SJSA1 (cell line): ENCODE data around the gene ZKSCAN2. TPM values are rescaled to one million over a fixed set of nuclear protein-coding genes. Genes with fewer than 3 reads are reported as not detected.

Experiments used
- DNase-seq, 2 experiments: peaks; one replicate each; pipeline ENCODE4 v3.0.0-alpha.2; 2015 to 2020; ENCODE audit warnings: low spot score in 2 of 2, low read depth in 1 of 2
- H3K27ac ChIP-seq: fragments of 250-450 bp; sonication (Bioruptor Pico); 2 replicates; pipeline ENCODE4 v1.5.1; 2020; ENCODE audit warnings: mild to moderate bottlenecking, moderate library complexity
- H3K27me3 ChIP-seq: fragments of 250-450 bp; sonication (Bioruptor Pico); replicated peaks from 2 replicates; pipeline ENCODE4 v1.5.1; 2020; ENCODE audit warnings: mild to moderate bottlenecking, moderate library complexity
- H3K36me3 ChIP-seq: fragments of 250-450 bp; sonication (Bioruptor Pico); 2 replicates; pipeline ENCODE4 v1.5.1; 2020; ENCODE audit warnings: mild to moderate bottlenecking
- H3K4me1 ChIP-seq: fragments of 250-450 bp; sonication (Bioruptor Pico); replicated peaks from 2 replicates; pipeline ENCODE4 v1.6.1; 2021; ENCODE audit warnings: mild to moderate bottlenecking
- H3K4me3 ChIP-seq: fragments of 250-450 bp; sonication (Bioruptor Pico); 2 replicates; pipeline ENCODE4 v1.5.1; 2020; ENCODE audit warnings: mild to moderate bottlenecking
- H3K9me3 ChIP-seq: fragments of 250-450 bp; sonication (Bioruptor Pico); replicated peaks from 2 replicates; pipeline ENCODE4 v1.5.1; 2020; ENCODE audit warnings: mild to moderate bottlenecking
- total RNA-seq: library from RNA; depleted of rRNA; stranded (reverse); fragments of >200 nt; shearing (Covaris generic); gene quantifications from 2 replicates; pipeline ENCODE4 v1.2.3, GENCODE V29; 2014; rRNA removed

ZKSCAN2 gene
- 4.1 and 4.3 TPM in 2 replicates for total RNA-seq

GRCh38 chr16:25257470-25257955, at the start of gene ZKSCAN2:
Gene ZKSCAN2 (minus strand): TSS chr16:25257845. CDS start chr16:25257127, 718 bp downstream.
- Histone ChIP-seq H3K9me3 (no peaks in the 10 kb centered on the region), H3K4me1 (peaks cover 12% of the 10 kb centered on the region), H3K36me3 (peaks cover 31% of the 10 kb centered on the region), H3K27me3 (no peaks in the 10 kb centered on the region), H3K4me3 (peak within 1 kb of the TSS; percentile 91), H3K27ac (peak within 1 kb of the TSS; percentile 99)
- peak; percentile 92 to 97 for DNase-seq

- Histone ChIP-seq H3K36me3 (no peaks in the 10 kb centered on the region), H3K27ac (no peak overlapping the region), H3K4me1 (no peaks in the 10 kb centered on the region), H3K27me3 (no peaks in the 10 kb centered on the region), H3K9me3 (no peaks in the 10 kb centered on the region), H3K4me3 (no peak overlapping the region)
- DNase-seq = no peak
These were observed 42.3 kb upstream of the ZKSCAN2 start for GRCh38 chr16:25299792-25300590.

GRCh38 chr16:25298165-25298872, 40.7 kb upstream of the ZKSCAN2 start:
- no peaks in the 10 kb centered on the region for H3K9me3 ChIP-seq
- H3K4me3 ChIP-seq = no peak overlapping the region
- no peak for DNase-seq
- H3K36me3 ChIP-seq = no peaks in the 10 kb centered on the region
- no peaks in the 10 kb centered on the region for H3K27me3 ChIP-seq
- H3K4me1 ChIP-seq = no peaks in the 10 kb centered on the region
- no peak overlapping the region for H3K27ac ChIP-seq

- H3K27me3 ChIP-seq = no peaks in the 10 kb centered on the region
- H3K4me1 ChIP-seq = no peaks in the 10 kb centered on the region
- DNase-seq = no peak
- H3K4me3 ChIP-seq = no peak overlapping the region
- no peaks in the 10 kb centered on the region for H3K36me3 ChIP-seq
- no peak overlapping the region for H3K27ac ChIP-seq
- no peaks in the 10 kb centered on the region for H3K9me3 ChIP-seq
These were observed 39.6 kb upstream of the ZKSCAN2 start for GRCh38 chr16:25297151-25297787.

- Histone ChIP-seq H3K27me3 (no peaks in the 10 kb centered on the region), H3K4me3 (no peak overlapping the region), H3K36me3 (no peaks in the 10 kb centered on the region), H3K9me3 (no peaks in the 10 kb centered on the region), H3K4me1 (no peaks in the 10 kb centered on the region), H3K27ac (no peak overlapping the region)
- DNase-seq = no peak
These were observed 33.9 kb upstream of the ZKSCAN2 start for GRCh38 chr16:25291580-25291979.

- DNase-seq = no peak
- no peaks in the 10 kb centered on the region for H3K9me3 ChIP-seq
- no peak overlapping the region for H3K4me3 ChIP-seq
- H3K27ac ChIP-seq = no peak overlapping the region
- no peaks in the 10 kb centered on the region for H3K36me3 ChIP-seq
- no peaks in the 10 kb centered on the region for H3K27me3 ChIP-seq
- H3K4me1 ChIP-seq = no peaks in the 10 kb centered on the region
These were observed 31.8 kb upstream of the ZKSCAN2 start for GRCh38 chr16:25289466-25289865.

- Histone ChIP-seq H3K4me1 (no peaks in the 10 kb centered on the region), H3K27me3 (no peaks in the 10 kb centered on the region), H3K4me3 (no peak overlapping the region), H3K27ac (no peak overlapping the region), H3K36me3 (no peaks in the 10 kb centered on the region), H3K9me3 (no peaks in the 10 kb centered on the region; the same call in 1 of the 2 replicates)
- no peak for DNase-seq
These were observed 21.8 kb upstream of the ZKSCAN2 start for GRCh38 chr16:25279491-25279890.

GRCh38 chr16:25271421-25271820, 13.8 kb upstream of the ZKSCAN2 start:
- Histone ChIP-seq H3K4me3 (no peak overlapping the region), H3K4me1 (no peaks in the 10 kb centered on the region), H3K27ac (no peak overlapping the region), H3K36me3 (0 out of 2 replicates have a peak, but pooled peaks cover 3% of the 10 kb centered on the region), H3K9me3 (no peaks in the 10 kb centered on the region), H3K27me3 (no peaks in the 10 kb centered on the region)
- no peak for DNase-seq

GRCh38 chr16:25270577-25270976, 12.9 kb upstream of the ZKSCAN2 start:
- Histone ChIP-seq H3K27me3 (no peaks in the 10 kb centered on the region), H3K9me3 (no peaks in the 10 kb centered on the region), H3K27ac (no peak overlapping the region), H3K36me3 (0 out of 2 replicates have a peak, but pooled peaks cover 3% of the 10 kb centered on the region), H3K4me1 (no peaks in the 10 kb centered on the region), H3K4me3 (no peak overlapping the region)
- DNase-seq = no peak

- Histone ChIP-seq H3K4me1 (no peaks in the 10 kb centered on the region), H3K27me3 (no peaks in the 10 kb centered on the region), H3K9me3 (no peaks in the 10 kb centered on the region), H3K36me3 (0 out of 2 replicates have a peak, but pooled peaks cover 3% of the 10 kb centered on the region), H3K27ac (no peak overlapping the region), H3K4me3 (no peak overlapping the region)
- DNase-seq = no peak
These were observed 12.2 kb upstream of the ZKSCAN2 start for GRCh38 chr16:25269879-25270278.

GRCh38 chr16:25265968-25266367, 8.3 kb upstream of the ZKSCAN2 start:
- Histone ChIP-seq H3K27ac (no peak overlapping the region), H3K36me3 (peaks cover 23% of the 10 kb centered on the region; the same call in 1 of the 2 replicates), H3K27me3 (no peaks in the 10 kb centered on the region), H3K9me3 (no peaks in the 10 kb centered on the region), H3K4me3 (no peak overlapping the region), H3K4me1 (no peaks in the 10 kb centered on the region)
- no peak for DNase-seq

GRCh38 chr16:25264597-25264996, 7.0 kb upstream of the ZKSCAN2 start:
- Histone ChIP-seq H3K4me1 (no peaks in the 10 kb centered on the region), H3K4me3 (no peak overlapping the region), H3K27me3 (no peaks in the 10 kb centered on the region), H3K27ac (no peak overlapping the region), H3K36me3 (peaks cover 23% of the 10 kb centered on the region; the same call in 1 of the 2 replicates), H3K9me3 (no peaks in the 10 kb centered on the region)
- no peak for DNase-seq

- Histone ChIP-seq H3K4me3 (no peak overlapping the region), H3K36me3 (peaks cover 29% of the 10 kb centered on the region), H3K4me1 (peaks cover 12% of the 10 kb centered on the region), H3K27ac (no peak overlapping the region), H3K27me3 (no peaks in the 10 kb centered on the region), H3K9me3 (no peaks in the 10 kb centered on the region)
- no peak for DNase-seq
These were observed 2.8 kb upstream of the ZKSCAN2 start for GRCh38 chr16:25260416-25260815.

- Histone ChIP-seq H3K27me3 (no peaks in the 10 kb centered on the region), H3K36me3 (peaks cover 31% of the 10 kb centered on the region), H3K4me3 (peak overlapping the region; percentile 91), H3K27ac (no peak overlapping the region), H3K9me3 (no peaks in the 10 kb centered on the region), H3K4me1 (peaks cover 12% of the 10 kb centered on the region)
- no peak for DNase-seq
These were observed 1.2 kb upstream of the ZKSCAN2 start for GRCh38 chr16:25258861-25259179.
